ENCODE data around the gene FOXD2.

Gene FOXD2

GRCh38 chr1:47442842-47443529 is 5.1 kb downstream of the FOXD2 start:
- TF ChIP-seq CTCF (IDR thresholded peaks at IDR 0.05; ENCODE audit: low read depth, low read length, missing control alignments) = no peak
- in situ Hi-C loops (cut with HindIII; ENCODE audit: low pct_ligation_motif_present, low sequenced_read_pairs) = no loop called here
- peaks cover 75% of the 10 kb centered on the region for H3K27me3 ChIP-seq (replicated peaks)

GRCh38 chr1:47443530-47444296 is 5.9 kb downstream of the FOXD2 start:
- in situ Hi-C loops (cut with HindIII; ENCODE audit: low pct_ligation_motif_present, low sequenced_read_pairs) = no loop called here
- TF ChIP-seq CTCF (IDR thresholded peaks at IDR 0.05; ENCODE audit: low read depth, low read length, missing control alignments) = no peak
- no peaks in the 10 kb centered on the region for H3K36me3 ChIP-seq (replicated peaks)

More at GRCh38 chr1:47442842-47443529, 5.1 kb downstream of the FOXD2 start:
- no peak for DNase-seq
- no peaks in the 10 kb centered on the region for H3K36me3 ChIP-seq (replicated peaks)
- H3K27ac ChIP-seq = no peak overlapping the region
- H3K4me3 ChIP-seq (ENCODE audit: low read depth, low read length) = no peak overlapping the region

GRCh38 chr1:47444297-47444561 is 6.4 kb downstream of the FOXD2 start:
- no peak for DNase-seq
- in situ Hi-C loops (cut with HindIII; ENCODE audit: low pct_ligation_motif_present, low sequenced_read_pairs) = no loop called here
- no peaks in the 10 kb centered on the region for H3K36me3 ChIP-seq (replicated peaks)
- TF ChIP-seq CTCF (IDR thresholded peaks at IDR 0.05; ENCODE audit: low read depth, low read length, missing control alignments) = no peak
- H3K27me3 ChIP-seq (replicated peaks) = peaks cover 74% of the 10 kb centered on the region
- H3K4me3 ChIP-seq (ENCODE audit: low read depth, low read length) = no peak overlapping the region
- H3K27ac ChIP-seq = no peak overlapping the region

More at GRCh38 chr1:47443530-47444296, 5.9 kb downstream of the FOXD2 start:
- Histone ChIP-seq H3K27me3 (replicated peaks) (peaks cover 77% of the 10 kb centered on the region), H3K27ac (no peak overlapping the region), H3K4me3 (ENCODE audit: low read depth, low read length) (no peak overlapping the region)
- no peak for DNase-seq

DNA sequence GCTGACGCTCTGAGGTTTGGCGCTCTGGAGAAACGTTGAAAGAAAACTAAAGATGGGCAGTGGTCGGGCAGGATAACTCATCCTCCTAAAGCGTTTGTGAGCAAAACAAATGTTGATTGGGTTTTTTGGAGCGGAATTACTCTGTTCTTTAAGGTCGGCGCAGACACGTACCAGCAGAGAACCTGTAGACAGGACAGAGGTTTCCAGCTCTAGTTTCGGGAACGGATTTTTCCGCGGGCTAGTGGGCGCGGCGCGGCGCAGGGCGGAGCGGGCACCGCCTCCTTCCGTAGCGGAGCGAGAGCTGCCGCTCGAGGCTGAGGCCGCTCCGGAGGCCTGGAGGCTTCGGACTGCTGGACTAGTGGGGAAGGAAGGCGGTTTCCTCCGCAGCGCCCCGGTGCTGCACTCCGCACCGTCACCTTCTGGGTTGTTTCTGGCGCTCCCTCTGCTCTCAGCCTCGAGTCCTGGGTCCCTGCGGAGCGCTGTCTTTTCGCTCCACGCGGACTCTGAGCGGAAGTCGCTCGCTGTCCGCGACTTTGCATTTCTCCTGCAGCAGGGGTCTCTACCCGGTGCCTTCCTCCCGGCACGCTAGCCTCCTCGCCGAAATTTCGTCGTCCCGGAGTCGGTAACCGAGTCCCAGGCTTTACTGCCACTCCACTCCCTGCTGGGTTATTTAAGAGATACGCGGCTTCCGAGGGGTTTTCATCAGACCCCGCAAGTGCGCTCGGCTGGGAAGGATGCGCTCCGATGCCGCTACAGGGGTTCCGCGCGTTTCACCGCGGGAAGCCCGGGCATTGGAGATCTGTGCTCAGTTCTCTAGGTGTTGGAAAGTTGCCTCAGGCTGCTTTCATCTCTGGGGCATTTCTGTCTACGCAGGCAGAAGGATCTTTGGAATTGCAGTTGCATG is 7.0 kb downstream of the FOXD2 start:
- Histone ChIP-seq H3K27me3 (replicated peaks) (peaks cover 70% of the 10 kb centered on the region), H3K4me3 (ENCODE audit: low read depth, low read length) (peak overlapping the region; percentile 12), H3K36me3 (replicated peaks) (no peaks in the 10 kb centered on the region), H3K27ac (no peak overlapping the region)
- no peak for DNase-seq
- in situ Hi-C loops (cut with HindIII; ENCODE audit: low pct_ligation_motif_present, low sequenced_read_pairs) = no loop called here
- no peak for TF ChIP-seq CTCF (IDR thresholded peaks at IDR 0.05; ENCODE audit: low read depth, low read length, missing control alignments)

- Histone ChIP-seq H3K27ac (no peak overlapping the region), H3K36me3 (replicated peaks) (no peaks in the 10 kb centered on the region), H3K27me3 (replicated peaks) (peaks cover 81% of the 10 kb centered on the region), H3K4me3 (ENCODE audit: low read depth, low read length) (no peak overlapping the region)
- no peak for TF ChIP-seq CTCF (IDR thresholded peaks at IDR 0.05; ENCODE audit: low read depth, low read length, missing control alignments)
- in situ Hi-C loops (cut with HindIII; ENCODE audit: low pct_ligation_motif_present, low sequenced_read_pairs) = no loop called here
- DNase-seq = no peak
Observed at GRCh38 chr1:47445823-47446550, 8.1 kb downstream of the FOXD2 start.

Measured in brain microvascular endothelial cell (primary cell).